Suprapubic skin (tissue), 4 donors: Measurements from ENCODE around the gene FABP1. TPM values are rescaled to one million over a fixed set of nuclear protein-coding genes. Genes with fewer than 3 reads are reported as not detected.

Experiments used
- DNase-seq, 2 donors: peaks; one replicate each; pipeline ENCODE4 v3.0.0-alpha.2; 2019; ENCODE audit warnings: low spot score in 2 of 2
- H3K27ac ChIP-seq: fragments of 200-600 bp; sonication (generic); one replicate; pipeline ENCODE4 v1.5.1; 2019
- H3K27me3 ChIP-seq: fragments of 200-600 bp; sonication (generic); one replicate; pipeline ENCODE4 v1.5.1; 2019
- H3K36me3 ChIP-seq: fragments of 200-600 bp; sonication (generic); one replicate; pipeline ENCODE4 v1.5.1; 2019
- H3K4me1 ChIP-seq: fragments of 200-600 bp; sonication (generic); one replicate; pipeline ENCODE4 v1.5.1; 2019
- H3K4me3 ChIP-seq: fragments of 200-600 bp; sonication (generic); one replicate; pipeline ENCODE4 v1.5.1; 2019; ENCODE audit warnings: mild to moderate bottlenecking
- H3K9me3 ChIP-seq: fragments of 200-600 bp; sonication (generic); one replicate; pipeline ENCODE4 v1.5.1; 2019
- EP300 ChIP-seq: sonication (generic); formaldehyde crosslinking; IDR thresholded peaks from one replicate; pipeline ENCODE4 v1.6.1; 2017; ENCODE audit warnings: antibody characterized with exemption
- POLR2A ChIP-seq, 2 donors: fragments of 450-650 bp; IDR thresholded peaks; one replicate each; pipeline ENCODE4 v1.6.1; 2017; ENCODE audit warnings: antibody characterized with exemption in 2 of 2, mild to moderate bottlenecking in 2 of 2, moderate library complexity in 2 of 2
- POLR2AphosphoS5 ChIP-seq, 3 donors: sonication (generic); formaldehyde crosslinking; IDR thresholded peaks; one replicate each; pipeline ENCODE4 v1.6.1; 2017; ENCODE audit warnings: antibody characterized with exemption in 3 of 3
- WGBS: methylation state at CpG from one replicate; pipeline ENCODE4 v1.1.5; 2018; 5-methylcytosine and 5-hydroxymethylcytosine counted together
- total RNA-seq, 4 donors: library from RNA; depleted of rRNA; stranded (reverse); fragments of >200 nt; gene quantifications; one replicate each; pipeline ENCODE4 v1.1.0, GENCODE V29; 2016
- TF ChIP-seq, protein P1 (sequence below), 2 donors: fragments of 200-600 bp in 1 of 2; fragments of 450-650 bp in 1 of 2; sonication (generic) in 1 of 2; IDR thresholded peaks; one replicate each; pipeline ENCODE4 v1.5.1; 2016 to 2019; ENCODE audit warnings: antibody characterized with exemption in 2 of 2, mild to moderate bottlenecking in 1 of 2, moderate library complexity in 1 of 2

Gene FABP1
- total RNA-seq, 4 donors from 2014 or later, result 6.8 TPM; not detected in 3

DNA sequence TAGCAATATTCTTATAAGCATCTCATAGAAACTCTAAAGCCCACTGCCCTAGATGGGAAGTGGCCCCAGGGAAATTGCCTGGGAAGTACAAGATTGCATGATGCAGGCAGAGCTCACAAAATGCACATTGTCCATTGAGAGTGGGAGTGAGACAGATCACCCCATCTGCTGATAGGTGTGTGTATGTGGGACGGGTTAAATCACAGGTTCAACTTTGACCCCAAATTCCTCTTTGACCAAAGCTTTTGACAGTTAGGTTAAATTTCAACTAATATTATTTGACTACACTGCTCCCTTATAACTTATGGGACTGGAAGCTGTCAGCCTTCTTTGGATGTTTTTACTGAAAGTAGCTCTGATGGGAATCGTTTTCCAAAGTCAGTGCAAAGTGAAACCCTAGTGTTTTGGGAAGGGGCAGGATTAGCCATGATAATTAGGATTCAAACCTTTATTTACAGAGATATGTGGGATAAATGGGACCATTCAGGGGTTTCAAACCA, 11.4 kb upstream of the FABP1 start:
- TF ChIP-seq POLR2AphosphoS5 (IDR thresholded peaks at IDR 0.05) (no peak), POLR2A (IDR thresholded peaks at IDR 0.05) (no peak), EP300 (no peak)
- TF ChIP-seq, protein P1, sequence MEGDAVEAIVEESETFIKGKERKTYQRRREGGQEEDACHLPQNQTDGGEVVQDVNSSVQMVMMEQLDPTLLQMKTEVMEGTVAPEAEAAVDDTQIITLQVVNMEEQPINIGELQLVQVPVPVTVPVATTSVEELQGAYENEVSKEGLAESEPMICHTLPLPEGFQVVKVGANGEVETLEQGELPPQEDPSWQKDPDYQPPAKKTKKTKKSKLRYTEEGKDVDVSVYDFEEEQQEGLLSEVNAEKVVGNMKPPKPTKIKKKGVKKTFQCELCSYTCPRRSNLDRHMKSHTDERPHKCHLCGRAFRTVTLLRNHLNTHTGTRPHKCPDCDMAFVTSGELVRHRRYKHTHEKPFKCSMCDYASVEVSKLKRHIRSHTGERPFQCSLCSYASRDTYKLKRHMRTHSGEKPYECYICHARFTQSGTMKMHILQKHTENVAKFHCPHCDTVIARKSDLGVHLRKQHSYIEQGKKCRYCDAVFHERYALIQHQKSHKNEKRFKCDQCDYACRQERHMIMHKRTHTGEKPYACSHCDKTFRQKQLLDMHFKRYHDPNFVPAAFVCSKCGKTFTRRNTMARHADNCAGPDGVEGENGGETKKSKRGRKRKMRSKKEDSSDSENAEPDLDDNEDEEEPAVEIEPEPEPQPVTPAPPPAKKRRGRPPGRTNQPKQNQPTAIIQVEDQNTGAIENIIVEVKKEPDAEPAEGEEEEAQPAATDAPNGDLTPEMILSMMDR (IDR thresholded peaks at IDR 0.05), result no peak
- H3K4me3 ChIP-seq, result no peak overlapping the region
- 80% methylated on average over 2 of the region's 2 CpGs for WGBS

DNA sequence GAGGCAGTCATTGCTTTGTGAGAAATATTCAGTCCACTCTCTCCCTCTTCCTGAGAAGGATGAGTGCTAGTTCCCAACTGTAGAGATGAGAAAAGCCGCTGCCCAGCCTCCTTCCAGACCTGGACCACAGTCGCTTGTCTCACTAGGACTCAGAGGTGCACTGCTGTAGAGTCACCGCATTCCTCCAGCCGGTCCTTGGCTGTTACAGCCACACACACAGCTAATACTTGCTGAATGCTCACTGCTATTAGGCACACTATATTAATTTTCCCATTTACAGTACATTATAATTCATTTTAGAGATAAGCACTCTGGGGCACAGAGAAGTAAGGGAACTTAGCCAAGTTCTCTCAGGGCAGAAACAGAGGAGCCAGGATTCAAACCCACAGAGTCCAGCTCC, 10.0 kb upstream of the FABP1 start:
- H3K27me3 ChIP-seq, result peaks cover 2% of the 10 kb centered on the region
- no peaks in the 10 kb centered on the region for H3K36me3 ChIP-seq
- 90% methylated on average over 4 of the region's 4 CpGs for WGBS
- DNase-seq, result no peak
- H3K4me1 ChIP-seq, result no peaks in the 10 kb centered on the region
- H3K4me3 ChIP-seq, result no peak overlapping the region
- no peaks in the 10 kb centered on the region for H3K9me3 ChIP-seq
- no peak overlapping the region for H3K27ac ChIP-seq
- TF ChIP-seq EP300 (no peak), POLR2A (IDR thresholded peaks at IDR 0.05) (no peak), POLR2AphosphoS5 (IDR thresholded peaks at IDR 0.05) (no peak)
- TF ChIP-seq, protein P1 (IDR thresholded peaks at IDR 0.05), result no peak

More for the DNA sequence above, 11.4 kb upstream of the FABP1 start:
- no peaks in the 10 kb centered on the region for H3K9me3 ChIP-seq
- H3K36me3 ChIP-seq, result no peaks in the 10 kb centered on the region
- no peaks in the 10 kb centered on the region for H3K4me1 ChIP-seq
- no peak for DNase-seq
- peaks cover 2% of the 10 kb centered on the region for H3K27me3 ChIP-seq
- no peak overlapping the region for H3K27ac ChIP-seq

DNA sequence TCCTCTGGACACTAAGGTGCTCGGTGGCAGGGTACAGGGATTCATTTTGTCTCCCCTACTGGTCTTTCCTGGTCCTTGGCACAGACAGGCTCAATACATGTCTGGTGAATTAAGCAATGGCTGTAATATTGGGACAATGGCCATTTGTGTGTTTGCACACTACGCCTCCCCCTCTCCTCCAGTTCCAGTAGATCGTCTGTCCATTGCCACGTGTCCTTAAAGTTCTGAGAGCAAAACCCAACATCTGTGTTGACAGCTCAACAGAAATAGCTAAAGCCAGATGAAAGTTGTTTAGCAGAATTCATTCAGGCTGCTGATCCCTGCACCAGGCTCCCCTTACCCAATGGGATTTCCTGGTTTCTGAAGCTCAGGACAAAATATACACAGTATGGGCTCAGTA, 9.0 kb upstream of the FABP1 start:
- no peak overlapping the region for H3K27ac ChIP-seq
- no peak overlapping the region for H3K4me3 ChIP-seq
- no peak for DNase-seq
- WGBS, result 60% methylated on average over 4 of the region's 4 CpGs
- no peaks in the 10 kb centered on the region for H3K9me3 ChIP-seq
- TF ChIP-seq, protein P1 (IDR thresholded peaks at IDR 0.05), result no peak
- TF ChIP-seq POLR2AphosphoS5 (IDR thresholded peaks at IDR 0.05), result no peak
- no peak for TF ChIP-seq EP300
- no peak for TF ChIP-seq POLR2A (IDR thresholded peaks at IDR 0.05)
- no peaks in the 10 kb centered on the region for H3K36me3 ChIP-seq
- H3K27me3 ChIP-seq, result peaks cover 2% of the 10 kb centered on the region
- H3K4me1 ChIP-seq, result no peaks in the 10 kb centered on the region

DNA sequence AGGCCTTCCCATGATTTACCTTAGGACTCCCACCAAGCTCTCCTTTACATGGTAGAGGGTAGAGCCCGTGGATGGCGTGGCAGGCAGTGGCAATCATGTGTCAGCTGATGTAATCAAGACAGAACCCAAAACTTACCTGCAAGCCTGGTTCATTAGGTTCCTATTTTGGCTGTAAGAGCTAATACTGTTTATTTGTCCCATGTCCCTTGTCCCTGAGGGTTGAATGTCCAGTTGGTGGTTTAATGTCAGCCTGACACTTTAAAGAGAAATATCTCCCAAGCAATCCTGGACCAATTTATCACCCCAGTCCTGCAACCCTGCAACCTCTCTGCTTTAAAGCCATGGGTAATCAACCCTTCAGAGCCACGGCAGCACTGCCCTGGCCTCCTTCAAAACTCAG, 6.0 kb upstream of the FABP1 start:
- no peak for DNase-seq

DNA sequence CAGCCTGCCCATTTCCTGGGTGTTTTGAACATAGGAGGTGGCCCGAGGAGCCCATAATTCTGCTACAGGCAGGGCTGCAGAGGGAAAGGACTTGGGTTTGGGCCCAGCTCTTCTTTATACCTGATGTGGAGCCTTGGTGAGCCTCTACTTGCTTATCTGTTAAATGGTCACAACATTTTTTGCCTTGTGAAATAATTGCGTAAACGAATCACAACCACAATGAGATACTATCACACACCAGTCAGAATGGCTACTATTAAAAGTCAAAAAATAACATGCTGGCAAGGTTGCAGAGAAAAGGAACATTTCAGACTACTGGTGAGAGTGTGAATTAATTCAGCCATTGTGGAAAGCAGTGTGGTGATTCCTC, 4.1 kb upstream of the FABP1 start:
- H3K9me3 ChIP-seq, result no peaks in the 10 kb centered on the region
- 95% methylated on average over 3 of the region's 3 CpGs for WGBS
- no peak for DNase-seq
- no peaks in the 10 kb centered on the region for H3K27me3 ChIP-seq
- H3K4me3 ChIP-seq, result no peak overlapping the region
- H3K27ac ChIP-seq, result no peak overlapping the region
- no peaks in the 10 kb centered on the region for H3K4me1 ChIP-seq
- H3K36me3 ChIP-seq, result no peaks in the 10 kb centered on the region
- no peak for TF ChIP-seq EP300
- TF ChIP-seq POLR2A (IDR thresholded peaks at IDR 0.05), result no peak
- TF ChIP-seq, protein P1 (IDR thresholded peaks at IDR 0.05), result no peak
- no peak for TF ChIP-seq POLR2AphosphoS5 (IDR thresholded peaks at IDR 0.05)

More for the DNA sequence above, 6.0 kb upstream of the FABP1 start:
- no peaks in the 10 kb centered on the region for H3K9me3 ChIP-seq
- no peaks in the 10 kb centered on the region for H3K36me3 ChIP-seq
- 81% methylated on average over 3 of the region's 3 CpGs for WGBS
- no peak overlapping the region for H3K4me3 ChIP-seq
- TF ChIP-seq EP300, result no peak
- TF ChIP-seq, protein P1 (IDR thresholded peaks at IDR 0.05), result no peak
- TF ChIP-seq POLR2A (IDR thresholded peaks at IDR 0.05), result no peak
- no peak overlapping the region for H3K27ac ChIP-seq
- no peaks in the 10 kb centered on the region for H3K4me1 ChIP-seq
- no peaks in the 10 kb centered on the region for H3K27me3 ChIP-seq
